H7 (cell line): Measurements from ENCODE around the gene ZNF609. TPM values are rescaled to one million over a fixed set of nuclear protein-coding genes. Genes with fewer than 3 reads are reported as not detected.
"Not testable (repeated sequence)": the region's sequence is repeated elsewhere in the genome, so short reads cannot be mapped to it uniquely, and the experiment has no call there.

Source experiments
- DNase-seq: peaks from one replicate; pipeline ENCODE4 v3.0.0; 2012
- H3K27me3 ChIP-seq: 2 replicates; pipeline ENCODE4 v1.6.0; 2011; ENCODE audit warnings: mild to moderate bottlenecking, low read length; ENCODE audit not compliant: control insufficient read depth, insufficient read depth
- H3K36me3 ChIP-seq: replicated peaks from 2 replicates; pipeline ENCODE4 v1.5.1; 2011; ENCODE audit warnings: low read length; ENCODE audit not compliant: control insufficient read depth, insufficient read depth
- H3K4me3 ChIP-seq: 2 replicates; pipeline ENCODE4 v1.5.1; 2011; ENCODE audit warnings: low read depth, mild to moderate bottlenecking, control low read depth, low read length, moderate library complexity; ENCODE audit not compliant: insufficient read depth
- total RNA-seq: library from RNA; depleted of rRNA; stranded (reverse); fragments of >200 nt; shearing (Covaris generic); gene quantifications from 2 replicates; pipeline ENCODE4 v1.2.3, GENCODE V29; 2014

Gene ZNF609
- total RNA-seq, 1 experiment from 2014 or later = 24.8 TPM

GRCh38 chr15:64472161-64472560 is 11.8 kb downstream of the ZNF609 start:
- Histone ChIP-seq H3K4me3 (no peak overlapping the region), H3K27me3 (no peaks in the 10 kb centered on the region), H3K36me3 (no peaks in the 10 kb centered on the region)
- DNase-seq = no peak

GRCh38 chr15:64474846-64475245 is 14.5 kb downstream of the ZNF609 start:
- Histone ChIP-seq H3K27me3 (no peaks in the 10 kb centered on the region), H3K36me3 (no peaks in the 10 kb centered on the region), H3K4me3 (no peak overlapping the region)
- DNase-seq = no peak

DNA sequence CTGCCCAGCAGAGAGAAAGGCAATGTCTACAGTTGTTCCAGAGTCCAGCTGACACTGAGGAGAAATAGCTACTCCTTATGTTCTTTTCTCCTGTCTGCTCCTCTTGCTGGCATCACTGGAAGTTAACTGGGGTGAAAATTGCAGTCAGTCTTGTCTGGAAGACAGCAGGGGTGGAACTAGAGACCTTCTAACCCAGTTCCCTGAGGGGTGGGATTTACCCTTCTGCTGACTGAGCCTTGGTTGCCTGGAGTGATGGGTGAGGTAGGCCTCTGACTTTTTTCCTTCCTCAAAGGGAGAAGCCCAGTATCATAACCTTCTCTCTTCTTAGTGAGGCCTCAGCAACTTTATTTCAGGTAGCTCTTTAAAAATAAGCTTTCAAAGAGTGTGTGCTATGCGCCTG is 16.2 kb downstream of the ZNF609 start:
- Histone ChIP-seq H3K36me3 (no peaks in the 10 kb centered on the region), H3K27me3 (no peaks in the 10 kb centered on the region), H3K4me3 (no peak overlapping the region)
- DNase-seq = no peak

- no peak for DNase-seq
- no peaks in the 10 kb centered on the region for H3K27me3 ChIP-seq
- H3K4me3 ChIP-seq = no peak overlapping the region
- H3K36me3 ChIP-seq = no peaks in the 10 kb centered on the region
Measured at GRCh38 chr15:64478863-64479262, 18.5 kb downstream of the ZNF609 start.

GRCh38 chr15:64480891-64481290 is 20.5 kb downstream of the ZNF609 start:
- H3K27me3 ChIP-seq = no peaks in the 10 kb centered on the region
- no peak for DNase-seq

GRCh38 chr15:64483749-64484148 is 23.4 kb downstream of the ZNF609 start:
- DNase-seq = no peak
- no peaks in the 10 kb centered on the region for H3K27me3 ChIP-seq
- no peak overlapping the region for H3K4me3 ChIP-seq
- no peaks in the 10 kb centered on the region for H3K36me3 ChIP-seq

More at GRCh38 chr15:64480891-64481290, 20.5 kb downstream of the ZNF609 start:
- H3K4me3 ChIP-seq = no peak overlapping the region
- H3K36me3 ChIP-seq = no peaks in the 10 kb centered on the region

DNA sequence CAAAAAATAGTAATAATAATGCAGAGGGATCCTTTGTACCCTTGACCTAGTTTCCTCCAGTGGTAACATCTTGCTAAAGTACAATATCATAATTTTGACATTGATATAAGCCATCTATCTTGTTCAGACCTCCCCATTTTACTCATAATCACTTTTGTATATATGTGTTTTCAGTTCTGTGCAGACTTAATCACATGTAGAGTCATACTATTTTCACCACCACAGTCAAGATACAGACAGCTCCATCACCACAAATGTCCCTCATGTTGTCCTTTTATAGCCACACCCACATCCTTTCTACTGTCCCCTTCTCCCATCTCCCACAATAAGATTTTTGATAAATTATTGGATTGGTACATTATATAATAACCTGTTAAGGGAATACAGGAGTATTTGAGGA is 25.4 kb downstream of the ZNF609 start:
- Histone ChIP-seq H3K36me3 (no peaks in the 10 kb centered on the region), H3K4me3 (no peak overlapping the region), H3K27me3 (no peaks in the 10 kb centered on the region)
- no peak for DNase-seq

- no peaks in the 10 kb centered on the region for H3K27me3 ChIP-seq
- no peak overlapping the region for H3K4me3 ChIP-seq
Measured at GRCh38 chr15:64490598-64491259, 30.4 kb downstream of the ZNF609 start.

DNA sequence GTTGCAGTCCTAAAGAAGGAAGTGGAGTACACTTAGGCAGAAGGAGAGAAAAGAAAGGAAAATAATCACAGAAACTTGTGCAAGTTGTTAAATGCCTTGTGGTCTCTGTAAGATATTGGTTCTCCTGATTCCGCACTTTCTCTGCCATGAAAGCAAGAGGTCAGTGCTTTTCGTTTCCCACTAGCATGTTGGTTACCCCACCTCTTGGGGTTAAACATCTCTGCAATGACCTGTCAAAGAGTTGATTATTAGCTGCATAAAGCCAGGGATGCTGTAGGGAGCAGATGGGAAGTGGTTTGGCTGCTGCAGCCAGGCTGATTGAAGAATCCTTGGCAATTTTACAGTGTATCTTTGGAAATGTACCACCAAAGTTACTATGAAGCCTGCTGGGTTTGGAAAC is 33.3 kb downstream of the ZNF609 start:
- H3K4me3 ChIP-seq = no peak overlapping the region
- no peaks in the 10 kb centered on the region for H3K36me3 ChIP-seq
- no peak for DNase-seq
- H3K27me3 ChIP-seq = no peaks in the 10 kb centered on the region

More at GRCh38 chr15:64490598-64491259, 30.4 kb downstream of the ZNF609 start:
- H3K36me3 ChIP-seq = no peaks in the 10 kb centered on the region
- DNase-seq = no peak

GRCh38 chr15:64495968-64496367 is 35.6 kb downstream of the ZNF609 start:
- DNase-seq, H3K4me3 ChIP-seq: not testable (repeated sequence)
- H3K36me3 ChIP-seq = peaks cover 12% of the 10 kb centered on the region

GRCh38 chr15:64500695-64501395 is 40.5 kb downstream of the ZNF609 start:
- Histone ChIP-seq H3K4me3 (no peak overlapping the region), H3K36me3 (peaks cover 12% of the 10 kb centered on the region), H3K27me3 (no peaks in the 10 kb centered on the region)
- no peak for DNase-seq

More at GRCh38 chr15:64495968-64496367, 35.6 kb downstream of the ZNF609 start:
- not testable (repeated sequence) for H3K27me3 ChIP-seq

GRCh38 chr15:64501396-64501715 is 41.0 kb downstream of the ZNF609 start:
- H3K4me3 ChIP-seq = no peak overlapping the region

DNA sequence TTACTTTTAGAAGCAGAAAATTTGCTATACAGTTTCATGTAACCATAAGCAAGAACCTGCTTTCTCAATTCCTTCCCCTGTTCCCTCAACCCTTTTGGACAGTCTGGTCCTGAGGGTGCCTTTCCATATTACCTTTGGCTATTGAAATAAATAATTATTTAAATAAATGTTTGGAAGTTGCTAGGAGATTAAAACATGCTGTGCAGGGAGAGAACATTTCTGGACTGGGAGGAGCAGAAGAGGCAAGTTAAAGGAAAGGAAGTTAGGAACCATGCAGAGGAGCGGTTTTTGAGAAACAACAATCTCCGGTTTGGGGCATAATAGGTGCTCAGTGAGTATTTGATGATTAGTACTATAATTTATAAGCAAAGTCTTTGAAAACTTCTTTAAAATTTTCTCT is 41.8 kb downstream of the ZNF609 start:
- H3K36me3 ChIP-seq = peaks cover 12% of the 10 kb centered on the region
- H3K4me3 ChIP-seq = no peak overlapping the region
- no peaks in the 10 kb centered on the region for H3K27me3 ChIP-seq
- no peak for DNase-seq

More at GRCh38 chr15:64501396-64501715, 41.0 kb downstream of the ZNF609 start:
- peaks cover 12% of the 10 kb centered on the region for H3K36me3 ChIP-seq
- H3K27me3 ChIP-seq = no peaks in the 10 kb centered on the region
- no peak for DNase-seq

GRCh38 chr15:64502551-64502950 is 42.2 kb downstream of the ZNF609 start:
- H3K27me3 ChIP-seq = no peaks in the 10 kb centered on the region
- H3K4me3 ChIP-seq = no peak overlapping the region
- no peak for DNase-seq

GRCh38 chr15:64503197-64503596 is 42.8 kb downstream of the ZNF609 start:
- no peak for DNase-seq
- Histone ChIP-seq H3K27me3 (no peaks in the 10 kb centered on the region), H3K36me3 (peaks cover 12% of the 10 kb centered on the region), H3K4me3 (no peak overlapping the region)

More at GRCh38 chr15:64502551-64502950, 42.2 kb downstream of the ZNF609 start:
- H3K36me3 ChIP-seq = peaks cover 12% of the 10 kb centered on the region
